DOHH2 (cell line): Measurements from ENCODE around the gene C12orf75.
"Not testable (repeated sequence)": the region's sequence is repeated elsewhere in the genome, so short reads cannot be mapped to it uniquely, and the experiment has no call there.

ENCODE experiments used
- CTCF ChIP-seq: fragments of 200-600 bp; sonication (generic); IDR thresholded peaks from one replicate; pipeline ENCODE4 v1.5.1; 2014; ENCODE audit warnings: antibody characterized with exemption, mild to moderate bottlenecking, low read depth, low read length; ENCODE audit not compliant: poor library complexity, severe bottlenecking
- EZH2phosphoT487 ChIP-seq: fragments of 200-600 bp; sonication (generic); IDR thresholded peaks from 2 replicates; pipeline ENCODE4 v1.6.1; 2017; ENCODE audit warnings: borderline replicate concordance, mild to moderate bottlenecking, antibody characterized with exemption, low read length, moderate library complexity, mixed read lengths

GRCh38 chr12:105304626-105305025 is 25.9 kb upstream of the C12orf75 start:
- not testable (repeated sequence) for TF ChIP-seq CTCF, EZH2phosphoT487
